Heart left ventricle (tissue), 13 donors: ENCODE measurements around the gene GNG8.

Source experiments
- POLR2A ChIP-seq, 2 donors: fragments of 450-650 bp; IDR thresholded peaks; one replicate each; pipeline ENCODE4 v1.6.1; 2017; ENCODE audit warnings: antibody characterized with exemption in 2 of 2, mild to moderate bottlenecking in 2 of 2, moderate library complexity in 2 of 2
- TF ChIP-seq, protein P1 (sequence below), 12 donors: fragments of 200-600 bp; sonication (generic) in 4 of 12; IDR thresholded peaks; one replicate each; pipeline versions ENCODE4 v1.5.0 to v1.8.0; 2018 to 2022; ENCODE audit warnings: antibody characterized with exemption in 12 of 12, mild to moderate bottlenecking in 5 of 12
- donor health status: ischemic (EF 13 %, LVEDD 7.1; RV severe dilation, severe dysfunction).
- donor health status: DM: no; HTN: yes; CAD: no.
- donor health status: DM: no; HTN: no; CAD: no.
- donor health status: ischemic (EF 25% LVEDD 6.9; RV normal size, moderate dysfunction).
- donor health status: ischemic (EF 25% LVEDD 5.7; RV mildly dilated, moderate dysfunction).
- donor health status: ischemic (EF 35%, LVEDD 5.7; RV mildly dilated, moderate dysfunction).
- donor health status: nonischemic (EF 11% LVEDD 7.7; RV severe dilation, severe dysfunction).
- donor health status: DM: yes; HTN: yes; CAD: no.
- donor health status: PGD.
- donor health status: ischemic (EF 29% LVEDD 5.4; RV normal size, mild dysfunction).
- donor health status: nonischemic (EF 23%, LVEDD 6.1; RV moderate dilation, normal function).

DNA sequence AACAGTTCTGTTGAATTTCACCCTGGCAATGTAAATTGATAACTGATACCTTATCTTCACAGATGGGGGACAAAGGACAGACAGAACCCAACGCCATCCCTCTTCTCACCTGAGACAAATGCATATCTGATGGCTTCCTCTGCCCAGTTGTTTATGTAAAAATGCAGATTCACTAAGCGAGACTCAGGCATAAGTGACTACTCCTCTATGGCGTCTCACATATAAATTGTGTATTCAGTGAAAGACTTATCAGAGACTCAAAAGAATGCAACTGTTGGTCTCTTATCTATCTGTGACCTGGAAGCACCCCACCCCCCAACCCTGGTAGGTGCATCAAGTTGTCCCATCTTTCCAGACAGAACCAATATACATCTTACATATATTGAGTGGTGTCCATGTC, 48.1 kb downstream of the GNG8 start:
- TF ChIP-seq, protein P1, sequence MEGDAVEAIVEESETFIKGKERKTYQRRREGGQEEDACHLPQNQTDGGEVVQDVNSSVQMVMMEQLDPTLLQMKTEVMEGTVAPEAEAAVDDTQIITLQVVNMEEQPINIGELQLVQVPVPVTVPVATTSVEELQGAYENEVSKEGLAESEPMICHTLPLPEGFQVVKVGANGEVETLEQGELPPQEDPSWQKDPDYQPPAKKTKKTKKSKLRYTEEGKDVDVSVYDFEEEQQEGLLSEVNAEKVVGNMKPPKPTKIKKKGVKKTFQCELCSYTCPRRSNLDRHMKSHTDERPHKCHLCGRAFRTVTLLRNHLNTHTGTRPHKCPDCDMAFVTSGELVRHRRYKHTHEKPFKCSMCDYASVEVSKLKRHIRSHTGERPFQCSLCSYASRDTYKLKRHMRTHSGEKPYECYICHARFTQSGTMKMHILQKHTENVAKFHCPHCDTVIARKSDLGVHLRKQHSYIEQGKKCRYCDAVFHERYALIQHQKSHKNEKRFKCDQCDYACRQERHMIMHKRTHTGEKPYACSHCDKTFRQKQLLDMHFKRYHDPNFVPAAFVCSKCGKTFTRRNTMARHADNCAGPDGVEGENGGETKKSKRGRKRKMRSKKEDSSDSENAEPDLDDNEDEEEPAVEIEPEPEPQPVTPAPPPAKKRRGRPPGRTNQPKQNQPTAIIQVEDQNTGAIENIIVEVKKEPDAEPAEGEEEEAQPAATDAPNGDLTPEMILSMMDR (IDR thresholded peaks at IDR 0.05) = no peak
- no peak for TF ChIP-seq POLR2A (IDR thresholded peaks at IDR 0.05)
